Femur (tissue), 1 donor: ENCODE measurements around the gene HOXD9.
A peak's percentile ranks its signal among the peaks of the same experiment; 100 is the strongest.

Experiments used
- DNase-seq: peaks from one replicate; pipeline ENCODE4 v3.0.0-alpha.2; 2017

HOXD9 gene

DNA sequence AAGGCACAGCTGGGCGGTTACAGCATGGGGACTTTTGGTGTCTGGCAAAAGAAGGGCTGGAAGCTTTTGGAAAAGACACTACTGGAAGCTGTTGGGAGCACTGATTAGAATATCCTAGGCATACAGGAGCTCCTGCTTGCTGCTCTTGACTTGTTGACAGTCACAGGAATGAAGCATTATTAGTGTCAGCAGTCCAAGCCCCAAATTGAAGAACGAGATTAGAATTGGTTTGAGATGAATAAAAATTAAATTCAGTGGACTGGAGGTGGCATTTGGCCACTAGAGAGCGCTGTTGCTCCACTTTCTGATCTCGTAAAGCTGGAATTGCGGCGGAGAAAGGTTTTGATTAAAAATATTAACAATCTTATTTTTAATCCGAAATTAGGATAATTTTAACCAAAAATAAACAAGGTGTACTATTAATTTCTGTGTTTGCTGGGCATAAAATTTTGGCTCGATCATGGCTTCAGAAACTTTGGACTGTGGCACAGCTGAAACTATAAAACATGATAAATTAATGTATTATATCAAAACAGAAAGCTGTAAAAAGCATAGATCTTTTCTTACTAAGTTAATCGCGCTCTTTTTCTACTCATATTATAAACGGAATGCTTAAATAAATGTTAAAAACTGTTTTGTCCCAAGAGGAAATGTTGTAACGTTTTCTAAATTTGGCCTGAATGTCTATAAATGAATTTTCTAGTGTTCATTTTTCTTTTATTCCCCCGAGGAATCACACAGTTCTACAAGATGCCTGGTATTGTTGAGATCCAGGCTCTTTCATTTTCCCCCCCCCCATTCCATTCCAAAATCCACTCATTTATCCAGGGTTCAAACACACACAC lies 4.6 kb downstream of the HOXD9 start:
- peak; percentile 84 for DNase-seq

GRCh38 chr2:176127774-176128072 lies 5.2 kb downstream of the HOXD9 start:
- no peak for DNase-seq

DNA sequence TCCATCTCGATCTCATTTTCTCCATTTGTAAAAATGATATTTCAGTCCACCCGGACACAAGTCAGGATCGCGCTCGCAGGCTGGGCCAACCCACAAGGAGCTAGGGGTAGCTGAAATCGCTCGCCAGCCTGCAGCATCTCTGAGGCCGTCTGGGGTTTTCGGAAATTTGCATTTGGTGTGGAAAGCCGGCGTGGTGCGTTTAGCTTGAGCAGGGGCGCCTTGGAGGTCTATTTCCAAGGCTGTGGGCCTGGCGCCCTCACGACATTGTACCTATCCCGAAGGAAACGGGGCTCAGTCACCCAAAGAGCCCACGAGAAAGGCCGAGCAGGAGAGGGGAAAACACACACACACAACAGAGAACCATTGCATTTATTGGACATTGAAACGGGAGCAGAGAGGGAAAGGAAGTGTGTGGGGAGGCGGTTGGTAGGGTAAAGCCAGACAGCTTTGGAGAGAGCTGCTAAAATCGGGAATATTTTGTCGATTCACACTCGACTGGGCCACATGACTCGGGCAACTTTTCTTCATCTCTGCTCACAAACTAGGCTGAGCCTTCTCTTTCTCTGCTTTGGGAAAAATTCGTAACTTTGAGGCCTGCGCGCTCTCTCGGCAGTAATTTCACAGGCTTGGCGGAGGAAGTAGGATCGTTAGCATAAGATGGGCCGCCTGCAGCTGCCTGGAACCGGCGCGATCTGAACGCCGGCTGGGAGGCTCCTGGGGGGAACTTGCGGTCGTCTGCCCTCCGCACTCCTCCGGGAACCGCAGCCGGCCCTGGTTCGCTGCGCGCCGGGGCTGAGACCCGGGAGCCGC lies 5.9 kb downstream of the HOXD9 start:
- DNase-seq: peak; percentile 73

- DNase-seq: peak; percentile 88
Measured at GRCh38 chr2:176128982-176129796, 6.7 kb downstream of the HOXD9 start, which contains the start of gene HOXD8. Gene HOXD8 (plus strand): TSS chr2:176129705. CDS start chr2:176130367, 662 bp downstream.

- DNase-seq: no peak
Measured at GRCh38 chr2:176129813-176130146, 7.3 kb downstream of the HOXD9 start.

DNA sequence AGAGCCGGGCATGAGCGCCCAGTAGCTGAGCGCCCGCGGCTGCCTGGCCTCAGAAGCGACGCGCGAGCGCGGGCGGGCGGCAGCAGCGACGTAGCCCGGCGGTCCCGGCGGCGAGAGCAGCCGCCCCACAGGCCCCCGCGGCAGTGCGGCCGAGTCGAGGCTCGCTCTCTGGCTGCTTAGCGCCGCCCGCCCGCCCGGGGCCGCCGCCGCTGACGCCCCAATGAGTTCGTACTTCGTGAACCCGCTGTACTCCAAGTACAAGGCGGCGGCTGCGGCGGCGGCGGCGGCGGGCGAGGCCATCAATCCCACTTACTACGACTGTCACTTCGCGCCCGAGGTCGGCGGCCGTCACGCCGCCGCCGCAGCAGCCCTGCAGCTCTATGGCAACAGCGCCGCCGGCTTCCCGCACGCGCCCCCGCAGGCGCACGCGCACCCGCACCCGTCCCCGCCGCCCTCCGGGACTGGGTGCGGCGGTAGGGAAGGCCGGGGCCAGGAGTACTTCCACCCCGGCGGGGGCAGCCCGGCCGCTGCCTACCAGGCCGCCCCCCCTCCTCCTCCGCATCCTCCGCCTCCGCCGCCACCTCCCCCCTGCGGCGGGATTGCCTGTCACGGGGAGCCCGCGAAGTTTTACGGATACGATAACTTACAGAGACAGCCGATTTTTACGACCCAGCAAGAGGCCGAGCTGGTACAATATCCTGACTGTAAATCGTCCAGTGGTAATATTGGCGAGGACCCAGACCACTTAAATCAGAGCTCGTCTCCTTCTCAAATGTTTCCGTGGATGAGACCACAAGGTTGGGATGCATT lies 7.8 kb downstream of the HOXD9 start:
- peak; percentile 77 for DNase-seq

DNA sequence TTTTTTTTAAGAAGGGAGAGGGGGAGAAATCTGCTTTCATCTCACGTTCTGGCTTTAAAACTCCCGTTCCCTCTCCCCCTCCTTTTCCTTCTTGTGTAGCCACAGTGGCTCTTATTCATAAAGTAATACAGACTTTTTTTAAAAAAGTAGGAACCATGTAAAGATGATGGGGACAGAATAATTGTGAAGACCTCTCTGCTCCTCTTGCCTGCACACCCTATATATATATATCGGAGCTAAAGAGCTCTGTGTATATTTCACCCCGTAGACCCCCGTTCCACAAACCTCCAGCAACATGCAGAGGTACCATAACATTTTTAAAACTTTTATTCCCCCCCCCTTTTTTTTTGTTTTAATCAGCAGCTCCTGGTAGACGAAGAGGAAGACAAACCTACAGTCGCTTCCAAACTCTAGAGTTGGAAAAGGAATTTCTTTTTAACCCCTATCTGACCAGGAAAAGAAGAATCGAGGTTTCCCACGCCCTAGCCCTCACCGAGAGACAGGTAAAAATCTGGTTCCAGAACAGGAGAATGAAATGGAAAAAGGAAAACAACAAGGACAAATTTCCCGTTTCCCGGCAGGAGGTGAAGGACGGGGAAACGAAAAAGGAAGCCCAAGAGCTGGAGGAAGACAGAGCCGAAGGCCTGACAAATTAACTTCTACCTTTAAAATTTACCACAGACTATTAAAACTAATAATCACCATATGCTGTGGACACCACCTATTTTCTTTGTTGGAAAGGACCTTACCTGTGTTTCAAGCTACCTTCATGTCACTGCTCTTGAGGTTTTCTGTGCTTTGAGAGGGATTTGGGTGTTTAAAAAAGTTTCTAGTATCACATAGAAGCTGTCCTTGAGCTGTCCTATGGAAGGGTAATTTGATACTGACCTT lies 8.7 kb downstream of the HOXD9 start:
- no peak for DNase-seq

DNA sequence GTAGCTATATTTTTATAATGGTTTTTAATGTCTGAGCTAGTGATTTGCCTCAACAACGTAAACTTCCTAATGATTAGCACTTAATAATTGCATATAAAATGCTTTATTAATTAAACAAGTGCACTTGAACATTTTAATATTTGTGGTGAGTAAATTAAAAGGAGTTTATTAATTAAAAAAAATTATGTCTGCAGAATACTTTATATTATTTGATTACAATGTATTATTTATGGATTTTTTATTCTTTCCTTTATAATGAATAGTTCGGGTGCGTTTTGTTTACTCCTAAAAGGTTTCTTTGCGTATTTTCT lies 9.3 kb downstream of the HOXD9 start:
- no peak for DNase-seq

DNA sequence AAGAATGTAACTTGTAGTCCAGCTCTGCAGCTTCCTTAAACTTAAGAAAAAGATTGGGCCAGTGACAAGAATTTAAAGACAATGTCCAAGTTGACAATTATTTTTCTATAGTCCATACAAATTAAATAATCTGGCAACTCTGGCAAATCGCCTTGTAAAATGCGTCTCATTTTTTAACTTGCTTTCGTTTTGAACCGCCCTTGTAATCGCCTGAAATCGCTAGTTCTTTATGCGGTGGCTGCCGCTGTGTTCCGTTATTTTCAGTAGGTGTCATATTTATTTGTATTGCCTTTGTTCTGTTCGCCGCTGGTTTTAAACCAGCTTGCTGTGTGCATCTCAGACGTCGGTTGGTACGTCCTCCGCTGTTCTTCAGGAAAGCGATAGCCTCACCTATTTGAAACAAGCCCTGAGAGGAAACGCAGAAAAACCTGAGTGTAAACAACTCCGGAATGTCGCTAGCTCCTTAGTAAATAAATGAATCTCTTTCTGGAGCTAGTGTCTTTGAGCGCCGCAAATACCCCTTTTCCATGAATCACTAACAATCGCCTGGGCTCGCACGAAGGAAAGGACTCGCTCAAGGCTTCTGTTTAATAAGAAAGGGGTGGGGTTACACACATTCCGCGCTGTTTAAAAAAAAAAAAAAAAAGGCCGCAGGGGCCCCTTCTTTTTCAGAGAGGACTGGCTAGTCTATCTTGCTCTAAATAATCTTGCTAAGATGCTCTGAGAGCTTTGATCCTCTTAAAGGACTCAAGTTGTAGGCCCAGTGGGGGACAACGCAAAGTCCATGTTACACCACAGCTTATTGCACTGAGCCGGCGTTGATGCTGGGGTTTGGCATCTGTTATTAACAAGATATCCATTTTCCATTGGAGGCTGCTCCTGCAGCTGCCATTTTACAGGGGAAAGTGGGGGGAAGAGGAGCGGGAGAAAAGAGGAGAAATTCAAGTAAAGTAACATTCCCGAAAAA lies 10.0 kb downstream of the HOXD9 start:
- DNase-seq: no peak

DNA sequence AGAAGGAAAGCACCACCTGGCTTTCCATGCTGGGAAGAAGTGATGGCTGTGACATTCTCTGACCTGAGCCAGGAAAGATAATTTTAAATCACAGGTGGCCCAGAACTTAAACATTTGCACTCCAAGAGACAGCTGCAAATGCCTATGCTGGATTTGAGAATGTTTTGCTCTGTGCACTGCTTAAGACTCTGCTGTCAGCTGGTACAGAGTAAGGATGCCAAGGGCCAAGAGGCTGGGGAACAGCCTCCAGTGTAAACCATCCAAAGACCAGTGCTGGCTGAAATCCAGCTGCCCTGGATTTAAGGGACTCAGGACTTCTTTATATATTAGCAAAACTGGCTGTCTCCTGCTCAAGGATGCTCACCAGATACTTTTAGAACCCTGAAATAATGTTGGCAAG lies 10.9 kb downstream of the HOXD9 start:
- DNase-seq: no peak

DNA sequence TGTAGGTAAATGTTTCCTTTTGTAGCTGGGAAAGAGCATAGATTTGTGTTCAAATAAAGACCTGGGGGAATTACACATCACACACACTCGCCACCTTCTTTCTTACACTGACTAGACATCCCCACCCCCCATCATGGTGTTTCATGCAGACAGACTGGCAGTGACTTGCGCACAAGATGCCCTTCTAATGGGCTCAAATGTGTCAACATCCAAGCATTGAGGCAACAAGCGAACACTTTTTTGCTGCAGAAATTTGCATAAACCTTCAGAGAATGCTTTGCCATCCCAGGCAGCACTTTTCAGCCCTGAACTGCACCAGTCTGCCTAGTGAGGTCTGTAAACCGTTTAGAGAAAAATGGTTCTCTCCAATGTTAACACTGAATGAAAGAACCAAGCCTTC lies 11.5 kb downstream of the HOXD9 start:
- no peak for DNase-seq

DNA sequence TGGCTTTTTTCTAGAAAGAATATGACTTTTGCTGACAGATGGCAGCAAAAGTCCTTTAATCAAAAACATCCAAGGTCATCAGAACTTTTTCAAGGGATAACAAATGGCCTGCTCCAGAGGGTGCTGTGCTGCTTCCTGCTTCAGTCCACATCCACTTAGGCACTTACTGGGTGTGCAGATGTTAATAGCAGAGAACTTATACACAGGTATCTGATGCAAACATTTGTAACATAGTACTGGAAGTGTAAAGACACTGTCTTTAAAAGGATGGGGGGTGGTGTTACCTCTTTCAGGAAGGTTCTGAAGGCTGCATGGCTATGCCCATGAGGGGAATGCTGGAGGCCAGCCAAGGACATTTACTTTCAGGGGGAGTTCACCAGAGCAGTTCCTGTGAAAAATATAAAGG lies 12.5 kb downstream of the HOXD9 start:
- no peak for DNase-seq

- peak; percentile 74 for DNase-seq
Measured at GRCh38 chr2:176136374-176137251, 14.1 kb downstream of the HOXD9 start.

GRCh38 chr2:176137252-176137580 lies 14.7 kb downstream of the HOXD9 start:
- no peak for DNase-seq

DNA sequence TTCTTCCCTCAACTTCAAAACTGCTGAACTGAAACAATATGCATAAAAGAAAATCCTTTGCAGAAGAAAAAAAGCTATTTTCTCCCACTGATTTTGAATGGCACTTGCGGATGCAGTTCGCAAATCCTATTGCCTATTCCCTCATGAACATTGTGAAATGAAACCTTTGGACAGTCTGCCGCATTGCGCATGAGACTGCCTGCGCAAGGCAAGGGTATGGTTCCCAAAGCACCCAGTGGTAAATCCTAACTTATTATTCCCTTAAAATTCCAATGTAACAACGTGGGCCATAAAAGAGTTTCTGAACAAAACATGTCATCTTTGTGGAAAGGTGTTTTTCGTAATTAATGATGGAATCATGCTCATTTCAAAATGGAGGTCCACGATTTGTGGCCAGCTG lies 15.4 kb downstream of the HOXD9 start:
- no peak for DNase-seq

DNA sequence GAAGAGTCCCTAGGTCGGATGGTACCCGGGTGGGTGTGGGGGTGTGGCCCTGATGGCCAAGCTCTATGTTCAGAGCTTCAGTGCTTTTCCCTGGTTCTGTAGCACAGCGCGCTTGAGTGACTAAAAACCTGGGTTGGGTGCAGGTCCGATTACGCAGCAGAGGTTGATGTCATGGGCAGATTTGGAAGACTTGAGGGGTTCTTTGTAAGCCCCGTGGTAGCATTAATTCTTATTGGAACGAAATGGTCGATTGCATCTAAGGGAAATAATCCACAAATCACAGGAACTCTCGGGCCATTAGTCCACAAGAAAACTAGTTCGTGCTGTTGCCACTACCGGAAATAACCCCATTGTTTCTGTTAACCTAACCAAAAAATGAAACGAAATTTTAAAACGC lies 16.0 kb downstream of the HOXD9 start:
- peak; percentile 28 for DNase-seq

- no peak for DNase-seq
Measured at GRCh38 chr2:176138923-176139660, 16.6 kb downstream of the HOXD9 start.

DNA sequence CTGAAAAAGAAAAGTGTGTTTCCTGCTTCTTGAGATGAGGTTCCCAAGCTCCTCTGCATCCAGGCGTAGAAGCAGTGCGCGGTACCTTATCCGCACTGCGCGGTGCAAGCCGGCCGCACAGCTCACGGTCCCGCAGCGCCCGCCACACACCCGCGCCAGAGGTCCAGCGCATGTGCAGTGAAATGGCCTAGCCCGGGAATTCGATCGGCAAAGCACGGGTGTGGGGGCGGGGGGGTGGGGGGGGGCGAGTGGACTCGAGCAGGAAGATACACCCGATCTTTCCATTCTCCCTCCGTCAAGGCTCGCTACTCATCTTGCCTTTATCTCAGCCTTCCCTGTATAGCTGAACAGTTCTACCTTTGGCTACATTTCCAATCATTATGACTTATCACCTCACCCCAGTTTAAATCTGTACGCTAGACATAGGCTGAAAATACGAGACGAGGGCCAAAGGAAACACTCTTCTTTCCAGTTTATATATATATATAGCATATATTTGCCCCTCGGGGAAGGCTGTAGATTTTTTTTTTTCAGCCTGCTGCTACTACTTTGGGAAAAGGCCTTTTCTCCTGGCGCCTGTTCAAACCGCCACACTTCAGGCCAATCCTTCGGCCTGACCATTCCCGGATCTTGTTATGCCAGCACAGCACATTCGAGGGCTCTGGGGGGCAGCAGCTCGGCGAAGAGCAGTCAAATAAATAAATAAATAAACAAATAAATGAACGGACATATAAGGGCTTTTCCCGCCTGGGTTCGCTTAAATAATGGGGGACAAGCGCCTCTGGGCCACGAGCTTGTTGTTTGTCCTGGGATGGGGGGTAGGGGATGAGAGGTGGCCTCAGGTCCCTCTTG lies 17.4 kb downstream of the HOXD9 start:
- DNase-seq: peak; percentile 87
